Body of pancreas (tissue), 4 donors: Measurements from ENCODE around the gene THUMPD3. TPM values are rescaled to one million over a fixed set of nuclear protein-coding genes. Genes with fewer than 3 reads are reported as not detected.

Experiments used
- ATAC-seq: fragments of 150-250 bp; one replicate; pipeline ENCODE4 v1.9.1; 2016
- DNase-seq, 4 donors: peaks; one replicate each; pipeline ENCODE4 v3.0.0-alpha.2; 2019
- H3K27ac ChIP-seq, 4 donors: fragments of 200-600 bp; sonication (generic); 1 replicate in 3 of 4; 2 replicates in 1 of 4; pipeline versions ENCODE4 v1.5.1 to v1.6.1; 2016 to 2019; ENCODE audit warnings: mild to moderate bottlenecking in 1 of 4, mixed read lengths in 1 of 4, moderate library complexity in 1 of 4
- H3K27me3 ChIP-seq, 2 donors: fragments of 200-600 bp; sonication (generic); one replicate each; pipeline ENCODE4 v1.6.0; 2016; ENCODE audit warnings: mild to moderate bottlenecking in 1 of 2
- H3K36me3 ChIP-seq, 2 donors: fragments of 200-600 bp; sonication (generic); replicated peaks in 1 of 2; 2 replicates each; pipeline ENCODE4 v1.5.1; 2016; ENCODE audit warnings: low read depth in 2 of 2; ENCODE audit not compliant: insufficient read depth in 1 of 2
- H3K4me1 ChIP-seq: fragments of 200-600 bp; sonication (generic); one replicate; pipeline ENCODE4 v1.6.0; 2016
- H3K4me3 ChIP-seq, 2 donors: fragments of 200-600 bp; sonication (generic); 1 replicate in 1 of 2; 2 replicates in 1 of 2; pipeline ENCODE4 v1.5.1; 2016 to 2019
- H3K9me3 ChIP-seq, 3 donors: fragments of 200-600 bp; sonication (generic); 1 replicate in 2 of 3; 2 replicates in 1 of 3; pipeline ENCODE4 v1.5.1; 2016
- CTCF ChIP-seq, 7 experiments: fragments of 450-650 bp in 4 of 7; fragments of 200-600 bp in 3 of 7; sonication (generic) in 3 of 7; IDR thresholded peaks; one replicate each; pipeline ENCODE4 v1.5.1; 2016 to 2019; ENCODE audit warnings: antibody characterized with exemption in 7 of 7
- POLR2A ChIP-seq, 3 donors: fragments of 450-650 bp; IDR thresholded peaks; one replicate each; pipeline ENCODE4 v1.6.1; 2016; ENCODE audit warnings: antibody characterized with exemption in 3 of 3, mild to moderate bottlenecking in 2 of 3
- WGBS, 2 donors: methylation state at CpG; one replicate each; pipeline ENCODE4 v1.1.5; 2017; 5-methylcytosine and 5-hydroxymethylcytosine counted together
- intact Hi-C: fragments of 100-400 bp; cut with DNase I; formaldehyde crosslinking; loops from one replicate; pipeline ENCODE4 v1.15.1; 2023
- total RNA-seq, 2 donors: library from RNA; depleted of rRNA; stranded (reverse); fragments of >200 nt; gene quantifications; one replicate each; pipeline ENCODE4 v1.1.0, GENCODE V29; 2016

THUMPD3 gene
- total RNA-seq, 2 donors from 2014 or later: 16.1 to 27.0 TPM

DNA sequence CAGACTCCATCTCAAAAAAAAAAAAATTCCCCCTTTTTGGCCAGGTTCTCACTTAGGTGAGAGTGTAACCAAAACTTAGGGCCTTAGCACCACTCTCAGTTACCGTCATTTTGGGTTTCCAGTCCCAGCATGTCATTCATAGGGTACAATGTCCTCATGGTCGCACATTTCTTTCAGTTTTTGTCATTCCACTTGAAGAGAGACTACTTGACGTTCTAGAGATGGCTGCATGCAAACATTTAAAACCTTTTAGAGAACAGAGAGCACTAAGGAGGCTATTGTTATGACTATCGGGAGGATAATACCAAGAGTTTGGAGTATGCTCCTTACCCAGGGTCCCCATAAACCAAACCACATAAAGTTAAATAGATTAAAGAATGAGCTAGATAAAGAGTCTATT is 37.9 kb upstream of the THUMPD3 start:
- Histone ChIP-seq H3K27me3 (no peaks in the 10 kb centered on the region), H3K27ac (no peak overlapping the region), H3K4me1 (no peaks in the 10 kb centered on the region), H3K9me3 (no peaks in the 10 kb centered on the region), H3K4me3 (no peak overlapping the region), H3K36me3 (peaks cover 0 to 2% of the 10 kb centered on the region in 2 donors)
- intact Hi-C loops: no loop called here
- no peak for ATAC-seq
- no peak for DNase-seq
- TF ChIP-seq CTCF (IDR thresholded peaks at IDR 0.05) (no peak), POLR2A (IDR thresholded peaks at IDR 0.05) (no peak)
- 88 to 90% methylated on average over 4 of the region's 4 CpGs for WGBS, 2 donors

DNA sequence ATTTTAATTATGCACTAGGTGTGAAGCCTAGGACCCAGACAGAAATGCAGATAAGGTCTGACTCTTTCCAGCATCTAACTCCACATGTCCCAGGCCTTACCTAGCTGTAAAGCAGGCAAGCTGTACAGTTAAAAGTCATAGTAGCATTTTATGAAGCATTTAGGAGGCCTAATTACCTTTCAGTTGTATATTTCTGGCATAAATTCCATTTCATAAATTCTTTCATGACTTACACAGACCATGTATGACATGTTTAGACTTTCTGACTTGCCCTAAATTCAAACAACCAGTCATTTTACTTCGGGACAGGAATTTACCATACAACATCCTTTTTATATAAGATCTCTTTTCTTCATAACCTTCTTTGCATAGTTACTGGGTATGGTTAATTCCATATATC is 35.3 kb upstream of the THUMPD3 start:
- Histone ChIP-seq H3K4me1 (no peaks in the 10 kb centered on the region), H3K36me3 (no peaks in the 10 kb centered on the region), H3K4me3 (no peak overlapping the region), H3K27ac (no peak overlapping the region), H3K27me3 (no peaks in the 10 kb centered on the region), H3K9me3 (no peaks in the 10 kb centered on the region)
- intact Hi-C loops: no loop called here
- TF ChIP-seq POLR2A (IDR thresholded peaks at IDR 0.05) (no peak), CTCF (IDR thresholded peaks at IDR 0.05) (no peak)
- DNase-seq (no peak), ATAC-seq (no peak)
- WGBS, 2 donors: 83 to 94% methylated on average over 1 of the region's 1 CpG

DNA sequence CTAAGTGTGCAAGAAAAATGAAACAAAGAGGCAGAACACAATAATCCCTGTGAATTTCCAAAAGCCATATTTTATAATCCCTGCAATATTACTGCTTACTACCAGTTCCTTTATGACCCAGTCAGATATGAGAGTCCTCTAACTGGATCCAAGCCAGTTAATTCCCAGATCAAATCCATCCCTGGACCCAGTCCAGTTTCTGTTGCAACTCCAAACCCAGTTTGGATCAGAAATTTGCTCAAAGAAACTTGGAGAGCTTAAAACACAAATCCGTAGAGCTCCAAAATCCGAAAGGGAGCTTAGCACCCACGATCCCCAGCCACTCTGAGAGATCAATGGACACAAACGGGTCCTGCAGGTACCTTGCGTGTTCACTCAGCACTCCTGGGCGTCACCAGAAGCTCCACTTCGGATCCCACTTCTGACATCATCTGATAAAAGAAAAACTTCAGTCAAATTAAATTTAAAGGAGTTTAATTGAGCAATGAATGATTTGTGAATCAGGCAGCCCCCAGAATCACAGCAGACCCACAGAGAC is 32.6 kb upstream of the THUMPD3 start:
- no peak for ATAC-seq
- intact Hi-C loops: no loop called here
- DNase-seq: peak in 2 of 4 donors; percentile 10 to 15
- WGBS, 2 donors: 76 to 81% methylated on average over 7 of the region's 7 CpGs
- Histone ChIP-seq H3K27me3 (no peaks in the 10 kb centered on the region), H3K36me3 (no peaks in the 10 kb centered on the region), H3K4me1 (no peaks in the 10 kb centered on the region), H3K27ac (no peak overlapping the region), H3K4me3 (no peak overlapping the region), H3K9me3 (no peaks in the 10 kb centered on the region)
- no peak for TF ChIP-seq POLR2A (IDR thresholded peaks at IDR 0.05)
- no peak for TF ChIP-seq CTCF (IDR thresholded peaks at IDR 0.05)

DNA sequence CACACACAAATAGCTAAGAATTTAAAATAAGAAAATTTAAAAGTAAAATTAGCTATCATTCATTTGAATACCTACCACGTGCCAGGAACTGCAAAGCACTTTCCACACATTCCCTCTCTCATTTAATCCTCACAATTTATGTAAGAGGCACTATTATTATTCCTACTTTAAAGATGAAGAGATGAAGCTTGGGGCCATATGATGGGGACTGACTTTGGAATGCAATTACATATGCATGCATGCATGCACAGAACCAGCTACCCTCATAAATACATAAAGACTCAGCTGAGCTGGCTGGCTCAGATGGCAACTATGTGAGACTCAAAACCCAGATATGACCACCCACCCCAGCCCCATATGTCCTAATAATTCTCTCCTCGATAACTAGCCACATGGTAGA is 31.7 kb upstream of the THUMPD3 start:
- H3K4me3 ChIP-seq: no peak overlapping the region
- no peaks in the 10 kb centered on the region for H3K27me3 ChIP-seq
- 81 to 88% methylated on average over 2 of the region's 2 CpGs for WGBS, 2 donors
- intact Hi-C loops: no loop called here
- ATAC-seq (no peak), DNase-seq (no peak)
- no peaks in the 10 kb centered on the region for H3K9me3 ChIP-seq
- TF ChIP-seq POLR2A (IDR thresholded peaks at IDR 0.05) (no peak), CTCF (IDR thresholded peaks at IDR 0.05) (no peak)
- no peaks in the 10 kb centered on the region for H3K4me1 ChIP-seq
- H3K27ac ChIP-seq: no peak overlapping the region
- no peaks in the 10 kb centered on the region for H3K36me3 ChIP-seq

DNA sequence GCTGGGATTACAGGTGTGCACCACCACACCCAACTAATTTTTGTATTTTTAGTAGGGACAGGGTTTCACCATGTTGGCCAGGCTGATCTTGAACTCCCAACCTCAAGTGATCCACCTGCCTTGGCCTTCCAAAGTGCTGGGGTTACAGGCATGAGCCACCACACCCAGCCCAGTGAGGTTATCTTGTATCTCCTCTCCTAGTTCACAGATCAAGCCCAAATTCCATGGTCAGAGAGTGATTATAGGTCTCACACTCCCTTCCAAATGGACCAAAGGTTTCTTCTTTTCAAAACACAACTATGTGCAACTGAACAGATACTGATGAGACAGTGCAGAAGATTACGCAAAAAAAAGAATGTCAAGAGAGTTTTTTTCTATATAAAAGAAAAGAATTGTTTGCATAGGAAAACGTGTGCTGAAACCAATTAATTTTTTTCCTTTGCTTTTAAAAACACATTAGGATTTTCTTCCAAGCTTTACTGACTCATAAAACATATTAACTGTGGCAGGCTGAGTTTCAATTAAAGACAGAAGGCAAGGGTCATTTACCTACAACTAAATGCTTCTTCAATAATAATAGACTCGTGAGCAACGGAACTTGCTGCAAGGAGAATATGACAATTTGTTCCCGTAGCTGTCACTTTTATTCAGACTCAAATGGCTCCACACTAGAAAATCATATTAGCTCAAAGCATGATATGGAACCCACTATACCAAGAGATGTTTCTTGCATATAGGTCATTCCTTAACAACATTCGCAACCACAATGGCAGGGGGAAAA is 30.4 kb upstream of the THUMPD3 start:
- Histone ChIP-seq H3K36me3 (no peaks in the 10 kb centered on the region), H3K9me3 (no peaks in the 10 kb centered on the region), H3K4me1 (no peaks in the 10 kb centered on the region), H3K4me3 (no peak overlapping the region), H3K27me3 (no peaks in the 10 kb centered on the region), H3K27ac (no peak overlapping the region)
- no peak for ATAC-seq
- TF ChIP-seq POLR2A (IDR thresholded peaks at IDR 0.05) (no peak), CTCF (IDR thresholded peaks at IDR 0.05) (no peak)
- intact Hi-C loops: no loop called here
- 79 to 85% methylated on average over 6 of the region's 6 CpGs for WGBS, 2 donors
- DNase-seq: no peak
